GM19467 (cell line): ENCODE data around the gene HHLA2.

Experiments
- ATAC-seq: cut with Tn5 transposase; IDR thresholded peaks from one replicate; pipeline ENCODE4 v1.9.1; 2021; ENCODE audit warnings: mild to moderate bottlenecking, moderate library complexity; ENCODE audit not compliant: unreplicated experiment

Gene HHLA2

GRCh38 chr3:108298056-108298455 is 1.7 kb downstream of the HHLA2 start:
- ATAC-seq: no peak

GRCh38 chr3:108300103-108300849 is 3.9 kb downstream of the HHLA2 start:
- ATAC-seq: no peak

- ATAC-seq: no peak
These were observed 5.5 kb downstream of the HHLA2 start for GRCh38 chr3:108301695-108302404.

GRCh38 chr3:108302570-108302969 is 6.2 kb downstream of the HHLA2 start:
- no peak for ATAC-seq

GRCh38 chr3:108305484-108306172 is 9.3 kb downstream of the HHLA2 start:
- no peak for ATAC-seq

GRCh38 chr3:108311797-108312196 is 15.4 kb downstream of the HHLA2 start:
- no peak for ATAC-seq

- no peak for ATAC-seq
These were observed 16.3 kb downstream of the HHLA2 start for GRCh38 chr3:108312656-108313055.

GRCh38 chr3:108315767-108316301 is 19.5 kb downstream of the HHLA2 start:
- no peak for ATAC-seq

GRCh38 chr3:108319428-108320082 is 23.2 kb downstream of the HHLA2 start:
- no peak for ATAC-seq

- no peak for ATAC-seq
These were observed 24.5 kb downstream of the HHLA2 start for GRCh38 chr3:108320746-108321350.

GRCh38 chr3:108322352-108322751 is 26.0 kb downstream of the HHLA2 start:
- no peak for ATAC-seq

GRCh38 chr3:108324177-108324576 is 27.8 kb downstream of the HHLA2 start:
- ATAC-seq: no peak

- ATAC-seq: no peak
These were observed 30.8 kb downstream of the HHLA2 start for GRCh38 chr3:108327168-108327567.

GRCh38 chr3:108328821-108329486 is 32.6 kb downstream of the HHLA2 start:
- ATAC-seq: no peak

- no peak for ATAC-seq
These were observed 33.2 kb downstream of the HHLA2 start for GRCh38 chr3:108329508-108329907.

- no peak for ATAC-seq
These were observed 33.6 kb downstream of the HHLA2 start for GRCh38 chr3:108329947-108330346.

GRCh38 chr3:108331792-108332191 is 35.4 kb downstream of the HHLA2 start:
- no peak for ATAC-seq

GRCh38 chr3:108333961-108334360 is 37.6 kb downstream of the HHLA2 start:
- ATAC-seq: no peak

GRCh38 chr3:108334701-108335100 is 38.4 kb downstream of the HHLA2 start:
- ATAC-seq: no peak

- peak; percentile 70 for ATAC-seq
These were observed 42.7 kb downstream of the HHLA2 start for GRCh38 chr3:108338901-108339545.
